Epithelial cell of proximal tubule (primary cell): ENCODE results near the gene ZNF274. TPM values are rescaled to one million over a fixed set of nuclear protein-coding genes. Genes with fewer than 3 reads are reported as not detected.
"Not testable (repeated sequence)": the region's sequence is repeated elsewhere in the genome, so short reads cannot be mapped to it uniquely, and the experiment has no call there.

Experiments used
- DNase-seq: peaks from one replicate; pipeline ENCODE4 v3.0.0-alpha.2; 2011; ENCODE audit warnings: low read depth
- H3K4me3 ChIP-seq: 2 replicates; pipeline ENCODE4 v1.5.1; 2011; ENCODE audit warnings: low read depth, mild to moderate bottlenecking, low read length
- total RNA-seq: library from RNA; depleted of rRNA; stranded (reverse); fragments of >200 nt; gene quantifications from 2 replicates; pipeline ENCODE4 v1.2.3, GENCODE V29; 2015
- TF ChIP-seq, protein P1 (sequence below): conservative IDR thresholded peaks from 2 replicates; pipeline ENCODE4 v1.5.1; 2012; ENCODE audit warnings: low read depth, mild to moderate bottlenecking, low read length

ZNF274 gene
- total RNA-seq: 23.6 and 24.7 TPM in 2 replicates

DNA sequence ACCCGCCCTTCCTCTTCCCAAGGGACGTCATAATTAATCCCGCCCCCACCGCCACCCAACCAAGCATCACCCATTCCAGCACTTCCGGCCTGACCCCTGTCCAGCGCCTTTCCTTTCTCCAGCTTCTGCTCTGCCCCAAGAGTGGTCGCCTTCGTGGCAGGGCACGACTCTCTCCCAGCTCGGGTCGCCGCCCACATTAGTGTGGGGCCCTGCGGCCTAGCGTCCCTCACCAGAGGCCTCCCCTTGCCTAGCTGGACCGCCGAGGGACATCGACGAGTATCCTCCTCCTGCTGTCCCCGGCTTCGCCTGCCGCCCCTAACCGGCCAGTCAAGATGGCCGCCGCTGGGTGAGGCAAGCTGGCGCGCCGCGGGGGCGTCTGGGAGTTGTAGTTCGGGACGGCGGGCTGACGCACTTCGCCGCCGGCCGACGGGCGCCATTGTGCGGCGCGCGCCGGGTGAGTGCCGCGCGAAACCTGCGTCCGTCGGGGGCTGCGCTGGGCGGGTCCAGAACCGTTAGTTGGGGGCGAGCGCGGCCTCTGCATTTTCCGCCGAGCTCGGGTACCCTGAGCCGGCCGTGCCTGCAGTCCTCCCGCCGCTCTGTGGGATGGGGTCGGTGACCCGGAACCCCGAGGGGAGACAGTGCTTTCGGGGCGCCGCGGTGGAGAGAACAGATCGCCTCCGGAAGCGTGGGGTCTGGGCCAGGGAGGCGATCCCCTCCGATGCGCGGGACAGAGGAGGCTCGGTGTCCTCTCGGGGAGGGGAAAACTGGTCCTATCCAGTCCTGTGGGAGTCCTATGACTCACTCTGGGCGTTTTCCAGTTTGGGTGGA is at the start of gene ZNF274:
ZNF274 (plus strand) TSS at position 73 of the 828 bp plus-strand sequence. CDS start 905 bp downstream, outside the sequence.
- no peak for DNase-seq
- TF ChIP-seq, protein P1, sequence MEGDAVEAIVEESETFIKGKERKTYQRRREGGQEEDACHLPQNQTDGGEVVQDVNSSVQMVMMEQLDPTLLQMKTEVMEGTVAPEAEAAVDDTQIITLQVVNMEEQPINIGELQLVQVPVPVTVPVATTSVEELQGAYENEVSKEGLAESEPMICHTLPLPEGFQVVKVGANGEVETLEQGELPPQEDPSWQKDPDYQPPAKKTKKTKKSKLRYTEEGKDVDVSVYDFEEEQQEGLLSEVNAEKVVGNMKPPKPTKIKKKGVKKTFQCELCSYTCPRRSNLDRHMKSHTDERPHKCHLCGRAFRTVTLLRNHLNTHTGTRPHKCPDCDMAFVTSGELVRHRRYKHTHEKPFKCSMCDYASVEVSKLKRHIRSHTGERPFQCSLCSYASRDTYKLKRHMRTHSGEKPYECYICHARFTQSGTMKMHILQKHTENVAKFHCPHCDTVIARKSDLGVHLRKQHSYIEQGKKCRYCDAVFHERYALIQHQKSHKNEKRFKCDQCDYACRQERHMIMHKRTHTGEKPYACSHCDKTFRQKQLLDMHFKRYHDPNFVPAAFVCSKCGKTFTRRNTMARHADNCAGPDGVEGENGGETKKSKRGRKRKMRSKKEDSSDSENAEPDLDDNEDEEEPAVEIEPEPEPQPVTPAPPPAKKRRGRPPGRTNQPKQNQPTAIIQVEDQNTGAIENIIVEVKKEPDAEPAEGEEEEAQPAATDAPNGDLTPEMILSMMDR: no peak

DNA sequence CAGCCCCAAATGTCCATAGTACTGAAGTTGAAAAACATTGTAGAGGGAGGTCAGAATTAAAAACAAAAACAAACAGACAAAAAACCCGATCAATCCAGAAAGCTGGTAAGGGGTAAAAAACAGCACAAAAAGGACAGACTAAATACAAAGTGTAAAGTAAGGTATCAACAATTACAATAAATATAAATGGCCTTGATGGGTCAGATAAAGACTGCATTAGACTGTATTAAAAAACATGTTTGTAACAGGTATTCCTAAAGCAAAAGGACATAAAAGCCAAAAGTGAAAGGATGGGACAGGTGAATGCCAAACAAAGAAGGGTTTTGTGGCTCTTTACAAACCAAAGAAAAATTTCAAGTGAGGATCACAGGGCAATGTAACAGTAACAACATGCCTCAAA is 48.6 kb upstream of the ZNF274 start:
- TF ChIP-seq, protein P1: no peak
- H3K4me3 ChIP-seq: no peak overlapping the region
- no peak for DNase-seq

More for the DNA sequence above, at the start of gene ZNF274:
- H3K4me3 ChIP-seq: peak within 1 kb of the TSS; percentile 90

DNA sequence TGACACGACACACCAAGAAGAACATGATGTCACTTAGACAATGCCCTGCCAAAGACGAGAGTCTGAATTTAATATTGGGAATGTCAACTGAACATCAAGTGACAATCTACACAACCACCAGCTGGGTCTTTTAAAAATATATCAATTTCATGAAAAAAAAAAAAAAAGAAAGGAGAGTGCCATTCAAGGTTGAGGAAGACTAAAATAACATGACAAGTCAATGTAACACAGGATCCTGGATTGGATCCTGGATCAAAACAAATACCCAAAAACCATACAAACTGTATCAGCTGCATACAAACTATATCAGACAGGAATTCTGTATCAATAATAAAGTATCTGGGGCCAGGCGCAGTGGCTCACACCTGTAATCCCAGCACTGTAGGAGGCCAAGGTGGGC is 37.0 kb upstream of the ZNF274 start:
- DNase-seq: no peak
- TF ChIP-seq, protein P1: no peak
- no peak overlapping the region for H3K4me3 ChIP-seq

DNA sequence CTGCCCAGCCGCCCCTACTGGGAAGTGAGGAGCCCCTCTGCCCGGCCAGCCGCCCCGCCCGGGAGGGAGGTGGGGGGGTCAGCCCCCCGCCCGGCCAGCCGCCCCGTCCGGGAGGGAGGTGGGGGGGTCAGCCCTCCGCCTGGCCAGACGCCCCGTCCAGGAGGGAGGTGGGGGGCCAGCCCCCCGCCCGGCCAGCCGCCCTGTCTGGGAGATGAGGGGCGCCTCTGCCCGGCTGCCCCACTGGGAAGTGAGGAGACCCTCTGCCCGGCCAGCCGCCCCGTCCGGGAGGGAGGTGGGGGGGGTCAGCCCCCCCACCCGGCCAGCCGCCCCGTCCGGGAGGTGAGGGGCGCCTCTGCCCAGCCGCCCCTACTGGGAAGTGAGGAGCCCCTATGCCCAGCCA is 35.4 kb upstream of the ZNF274 start:
- not testable (repeated sequence) for DNase-seq, H3K4me3 ChIP-seq

DNA sequence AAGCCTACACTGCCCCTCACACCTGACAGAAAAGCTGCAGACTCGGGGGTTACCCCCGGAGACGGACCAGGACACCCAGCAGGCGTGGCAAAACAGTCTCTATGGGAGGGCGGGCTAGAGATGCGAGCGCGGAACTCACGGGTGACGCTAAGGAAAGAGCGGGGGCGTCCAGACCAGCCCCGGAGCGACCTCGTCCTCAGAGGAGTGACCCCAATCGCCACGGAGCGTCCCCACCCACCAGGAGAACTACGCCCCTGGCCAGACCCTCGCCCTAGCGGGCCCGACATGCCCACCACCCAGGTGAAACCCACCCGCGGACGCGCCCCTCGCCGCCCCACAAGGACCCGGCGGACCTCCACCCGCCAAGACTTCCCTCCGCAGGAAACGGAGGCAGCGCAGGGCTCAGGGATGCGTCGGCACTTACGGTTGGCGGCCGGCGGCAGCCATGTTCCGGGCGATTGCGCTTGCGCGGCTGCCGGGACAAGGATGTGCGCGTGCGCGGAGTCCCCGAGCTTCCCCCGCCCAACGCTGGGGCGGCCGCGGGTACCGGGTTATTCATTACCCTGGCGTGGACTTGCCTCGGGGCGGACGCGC is 32.4 kb upstream of the ZNF274 start, which contains the start of gene ZNF329:
ZNF329 (minus strand) TSS at position 462 of the 594 bp plus-strand sequence. CDS start 21,286 bp downstream, outside the sequence.
- H3K4me3 ChIP-seq: peak within 1 kb of the TSS; percentile 98
- DNase-seq: no peak
- TF ChIP-seq, protein P1: no peak

DNA sequence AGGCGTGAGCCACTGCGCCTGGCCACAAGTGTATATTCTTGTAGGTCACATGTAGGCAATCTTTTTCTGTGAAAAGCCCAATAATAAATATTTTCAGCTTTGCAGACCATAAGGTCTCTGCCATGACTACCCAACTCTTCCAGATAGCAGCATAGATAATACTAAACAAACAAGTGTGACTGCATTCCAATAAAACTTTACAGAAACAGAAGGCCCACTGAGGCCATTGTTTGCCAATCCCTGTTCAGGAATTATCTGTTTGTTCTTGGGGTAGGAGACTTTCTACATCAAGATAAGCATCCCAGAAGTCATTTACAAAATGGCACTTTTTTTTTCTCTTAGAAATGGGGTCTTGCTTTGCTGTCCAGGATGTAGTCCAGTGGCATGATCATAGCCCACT is 29.5 kb upstream of the ZNF274 start:
- no peak overlapping the region for H3K4me3 ChIP-seq
- TF ChIP-seq, protein P1: no peak
- DNase-seq: no peak

DNA sequence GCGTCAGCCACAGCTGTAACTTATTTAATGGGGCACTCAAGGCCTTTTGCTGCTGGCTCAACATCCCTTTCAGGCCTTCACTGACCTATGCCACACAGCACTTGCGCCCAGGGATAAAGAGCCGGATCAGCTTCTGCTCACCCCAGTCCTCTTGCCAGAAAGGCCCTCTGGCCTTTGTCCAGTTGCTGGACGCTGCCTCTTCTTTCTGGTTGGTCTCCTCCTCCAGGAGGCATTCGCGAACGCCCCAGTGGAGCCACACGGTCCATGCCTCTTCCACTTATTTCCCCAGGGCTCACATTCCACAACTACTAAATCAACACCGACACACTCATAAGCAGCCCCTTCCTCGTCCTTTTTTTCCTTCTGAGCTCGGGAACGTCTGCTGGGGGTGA is 28.6 kb upstream of the ZNF274 start:
- no peak for DNase-seq
- H3K4me3 ChIP-seq: peak overlapping the region; percentile 62
- TF ChIP-seq, protein P1: no peak
